T-helper 1 cell (primary cell): ENCODE results near the gene HPCAL4.

Experiments used
- DNase-seq, 5 donors: peaks; one replicate each; pipeline ENCODE4 v3.0.0-alpha.2; 2012 to 2020
- total RNA-seq, 4 donors: gene quantifications; one replicate each; lab custom pipeline; 2026; lab: John Stamatoyannopoulos, UW

Gene HPCAL4
- total RNA-seq = 33.8 to 78.0 (median 53.6) reads per million in 4 donors

DNA sequence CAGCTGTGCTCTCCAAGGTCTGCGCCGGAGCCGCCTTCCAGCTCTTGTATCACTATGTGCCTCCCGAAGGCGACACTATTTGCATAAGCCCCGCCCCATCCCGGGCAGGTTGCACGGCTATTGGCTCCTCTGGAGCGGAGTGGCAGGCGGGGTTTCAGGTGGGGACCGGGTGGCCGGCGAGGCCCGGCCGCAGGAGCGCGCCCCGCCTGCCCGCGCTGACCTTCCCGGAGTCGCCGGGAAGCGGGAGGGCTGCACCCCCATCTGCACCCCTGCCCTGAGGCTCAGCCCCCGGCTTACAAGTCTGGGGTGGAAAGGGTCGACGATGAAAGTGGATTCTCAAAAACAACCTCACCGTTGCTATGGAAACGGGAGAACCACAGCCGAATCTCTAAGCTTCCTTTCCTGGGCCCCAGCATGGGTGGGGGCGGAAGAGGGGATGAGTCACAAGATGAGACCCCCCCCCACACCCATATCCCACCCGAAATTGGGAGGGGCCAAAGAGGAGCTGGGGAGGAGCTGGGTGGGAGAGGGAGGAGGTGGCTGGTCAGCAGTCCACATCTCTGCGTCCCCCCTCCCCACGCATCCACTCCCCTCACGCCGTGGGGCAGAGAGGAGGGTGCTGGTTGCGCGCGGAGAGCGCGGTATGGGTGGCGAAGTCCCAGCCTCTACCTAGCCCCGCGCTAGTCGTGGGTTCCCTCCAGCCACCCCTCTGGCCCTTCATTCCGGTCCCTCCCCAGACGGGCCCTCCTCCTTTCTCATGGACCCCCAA is at the start of gene HPCAL4:
HPCAL4 (minus strand) TSS at position 51 of the 769 bp plus-strand sequence. CDS start 6,830 bp downstream, outside the sequence.
- peak; percentile 80 to 92 (median 86) for DNase-seq

DNA sequence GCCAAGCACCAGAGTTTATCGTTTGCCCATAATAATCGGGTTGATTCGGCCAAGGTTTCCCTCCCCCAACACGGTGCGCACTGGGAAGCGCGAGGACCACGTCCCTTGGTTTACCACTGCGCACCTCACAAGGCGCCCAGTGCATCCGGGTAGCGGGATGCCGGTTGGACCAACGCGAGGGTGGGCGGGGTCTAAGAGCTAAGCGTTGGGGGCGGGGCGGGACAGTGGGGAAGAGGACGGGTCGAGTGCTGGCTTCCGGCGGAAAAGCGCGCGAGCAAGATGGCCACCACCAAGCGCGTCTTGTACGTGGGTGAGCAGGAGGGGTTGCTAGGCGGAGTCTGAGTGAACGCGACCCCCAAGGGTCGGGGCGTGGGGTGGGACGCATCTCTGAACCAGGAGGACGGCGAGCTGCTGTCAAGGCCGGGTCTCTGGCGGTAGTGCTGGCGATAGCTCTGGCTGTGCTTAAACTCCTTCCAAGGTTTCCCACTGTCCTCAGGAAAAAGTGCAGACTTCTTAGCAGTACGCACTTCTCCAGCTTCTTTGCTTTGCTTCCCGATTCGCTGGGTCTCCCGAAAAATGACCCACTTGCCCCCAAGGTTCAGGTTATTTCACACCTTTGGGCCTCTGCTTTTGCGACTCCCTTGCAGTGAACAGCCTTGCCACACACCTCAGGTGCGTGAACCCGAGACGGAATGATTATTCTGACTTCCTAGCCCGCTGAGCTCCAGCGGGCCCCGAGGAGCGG is 47.6 kb upstream of the HPCAL4 start, which contains the start of gene PPIE:
PPIE (plus strand) TSS at position 261 of the 745 bp plus-strand sequence; CDS start at position 280, 19 bp downstream.
- peak; percentile 75 to 95 (median 84) for DNase-seq

DNA sequence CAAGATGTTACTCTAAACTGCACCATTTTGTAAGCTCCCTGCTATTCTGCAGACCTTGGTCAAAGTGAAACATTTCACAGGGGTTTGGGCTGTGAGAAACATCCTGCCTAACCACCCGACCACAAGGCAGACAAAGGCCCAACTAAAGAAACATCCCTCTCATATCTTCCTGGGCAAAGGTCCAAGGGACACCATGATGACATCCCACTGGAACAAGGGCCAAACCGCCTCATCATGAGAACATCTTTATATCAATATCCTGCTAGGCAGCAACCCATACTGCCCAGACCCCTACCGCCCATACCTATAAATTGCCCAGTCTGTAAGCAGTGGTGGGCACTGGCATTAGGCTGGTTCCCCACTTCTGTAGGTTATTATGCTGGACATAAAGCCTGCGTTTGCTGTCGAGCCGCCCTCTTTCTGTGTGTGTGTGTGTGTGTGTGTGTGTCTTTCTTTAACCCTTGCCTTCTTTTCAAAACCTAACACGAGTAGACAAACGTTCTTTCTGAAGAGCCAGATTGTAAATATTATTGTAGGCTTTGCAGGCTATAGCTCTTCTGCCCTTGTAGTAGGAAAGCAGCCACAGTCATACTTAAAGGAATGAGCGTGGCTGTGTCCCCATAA is 46.4 kb upstream of the HPCAL4 start:
- peak in 1 of 5 donors; percentile 56 for DNase-seq

DNA sequence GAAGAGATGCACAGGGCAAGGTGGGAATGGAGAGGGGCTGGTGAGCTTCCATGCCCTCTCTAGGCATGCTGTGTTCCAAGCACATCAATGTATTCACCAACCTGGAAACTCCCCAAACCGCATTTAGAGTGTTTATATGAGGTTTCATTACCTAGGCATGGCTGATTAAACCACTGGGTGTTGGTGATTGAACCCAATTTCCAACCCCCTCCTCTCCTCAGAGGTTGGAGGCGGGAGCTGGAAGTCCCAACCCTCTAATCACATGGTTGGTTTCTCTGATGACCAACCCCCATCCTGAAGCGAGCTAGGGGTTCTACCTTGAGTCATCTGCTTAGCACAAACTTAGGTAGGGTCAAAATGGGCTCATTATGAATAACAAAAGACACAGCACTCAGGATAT is 44.5 kb upstream of the HPCAL4 start:
- no peak for DNase-seq

DNA sequence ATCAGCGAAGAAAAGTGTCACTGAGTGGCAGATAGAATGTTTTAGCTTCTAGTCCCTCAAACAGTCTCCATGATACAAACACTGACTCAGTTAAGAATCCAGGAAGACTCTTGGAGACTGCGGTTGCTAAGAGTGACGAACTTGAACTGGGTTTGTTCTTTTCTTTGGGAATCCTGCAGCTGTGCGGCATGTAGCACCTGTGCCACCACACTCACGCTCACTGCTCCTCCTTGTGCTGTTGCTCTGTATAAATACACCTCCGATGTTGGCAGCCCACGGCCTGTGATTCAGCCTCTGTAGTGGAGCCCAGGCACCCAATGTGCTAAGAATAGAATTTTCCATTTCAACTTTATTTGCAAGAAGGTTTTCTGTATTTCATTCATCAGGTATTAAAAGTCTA is 41.9 kb upstream of the HPCAL4 start:
- no peak for DNase-seq

DNA sequence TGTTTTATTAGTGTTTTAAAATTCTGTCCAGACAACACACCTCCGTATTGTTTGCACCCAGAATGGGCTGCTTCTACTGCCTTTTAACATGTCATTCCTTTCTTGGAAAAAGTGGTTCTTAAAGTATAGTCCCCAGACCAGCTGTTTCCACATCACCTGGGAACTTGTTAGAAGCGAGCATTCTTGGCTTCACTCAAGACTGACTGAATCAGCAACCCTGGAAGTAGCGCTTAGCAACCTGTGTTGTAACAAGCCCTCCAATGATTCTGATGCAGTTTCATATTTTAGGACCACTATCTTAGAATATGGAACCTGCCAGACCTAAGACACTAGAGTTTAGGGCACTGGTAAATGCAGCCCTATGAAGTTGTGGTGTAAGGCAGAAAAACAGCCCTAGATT is 41.5 kb upstream of the HPCAL4 start:
- no peak for DNase-seq

DNA sequence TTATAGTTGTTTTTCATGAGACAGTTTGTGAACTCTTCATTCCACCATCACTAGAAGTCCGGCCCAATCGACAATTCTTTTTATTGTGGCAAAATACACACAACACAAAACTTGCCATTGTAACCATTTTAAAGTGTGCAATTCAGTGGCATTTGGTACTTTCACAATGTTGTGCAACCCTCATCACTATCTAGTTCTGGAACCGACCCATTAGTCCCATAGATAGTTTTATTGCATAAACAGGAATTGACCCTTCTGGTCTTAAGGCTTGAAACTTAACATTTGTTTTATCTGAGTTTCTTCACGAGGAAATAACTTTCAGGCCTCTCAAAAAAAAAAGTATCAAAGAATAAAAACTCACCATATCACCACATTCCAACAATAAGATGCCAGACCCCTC is 38.6 kb upstream of the HPCAL4 start:
- no peak for DNase-seq

DNA sequence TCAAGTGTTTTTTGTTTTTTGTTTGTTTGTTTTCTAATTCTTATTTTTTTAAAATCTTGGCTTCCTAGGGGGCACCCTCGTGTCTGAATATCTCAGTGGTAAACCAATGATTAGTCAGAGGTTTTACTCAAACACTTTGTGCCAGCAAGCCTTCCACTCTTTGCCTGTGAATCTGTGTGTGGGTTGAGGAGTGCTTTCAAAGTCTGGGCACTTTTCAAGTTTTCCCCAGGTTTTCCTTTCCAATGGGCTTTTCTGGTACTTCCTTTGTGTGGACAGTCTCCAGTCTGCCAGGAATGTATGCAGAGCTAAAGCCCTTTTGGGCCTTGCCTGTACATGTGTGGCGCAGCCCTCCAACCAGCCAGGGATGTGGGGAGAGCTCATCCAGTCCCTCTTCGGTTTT is 37.8 kb upstream of the HPCAL4 start:
- DNase-seq = no peak

DNA sequence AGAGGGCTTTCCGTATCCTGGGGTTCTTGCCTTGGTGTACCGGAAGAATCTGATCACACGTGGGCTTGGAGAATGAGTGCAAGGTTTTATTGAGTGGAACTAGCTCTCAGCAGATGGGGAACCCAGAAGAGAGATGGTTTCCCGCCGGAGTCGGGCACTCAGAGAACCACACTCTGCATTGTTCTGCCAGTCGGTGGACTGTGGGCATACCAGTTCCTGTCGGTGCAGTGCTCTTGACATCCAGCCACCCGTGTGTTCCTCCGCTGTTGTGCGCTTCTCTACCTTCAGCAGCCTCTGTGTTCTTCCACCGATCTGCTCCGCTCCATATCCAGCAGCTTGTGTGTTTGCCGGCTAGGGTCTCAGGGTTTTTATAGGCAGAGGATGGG is 36.7 kb upstream of the HPCAL4 start:
- DNase-seq = no peak

DNA sequence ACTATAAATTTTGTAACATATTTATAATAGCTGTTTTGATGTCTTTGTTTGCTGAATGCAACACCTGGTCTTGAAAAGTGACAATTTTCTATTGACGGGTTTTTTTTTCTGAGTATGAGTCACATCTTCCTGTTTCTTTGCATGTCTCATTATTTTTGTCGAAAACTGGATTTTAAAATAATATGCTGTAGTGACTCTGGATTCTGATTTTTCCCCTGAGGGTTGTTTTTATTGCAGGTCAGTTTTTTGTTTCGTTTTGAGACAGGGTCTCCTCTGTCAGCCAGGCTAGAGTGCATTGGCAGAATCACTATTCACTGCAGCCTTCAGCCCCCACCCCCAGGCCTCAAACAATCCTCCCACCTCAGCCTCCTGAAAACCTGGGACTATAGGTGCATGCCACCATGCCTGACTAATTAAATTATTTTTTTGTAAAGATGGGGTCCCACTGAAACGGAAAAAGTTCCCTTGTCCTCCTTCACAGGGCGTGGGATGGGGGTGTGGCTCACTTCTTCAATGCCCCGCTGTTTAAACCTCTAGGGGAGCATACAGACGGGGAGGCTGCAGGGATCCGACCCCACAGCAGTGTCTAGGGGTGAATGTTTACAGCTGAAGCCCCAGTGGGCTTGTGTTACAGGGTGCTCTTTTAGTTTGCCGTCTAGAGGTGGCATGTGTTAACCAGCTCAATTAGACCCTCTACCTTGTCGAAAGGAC is 36.1 kb upstream of the HPCAL4 start:
- peak in 1 of 5 donors; percentile 43 for DNase-seq

DNA sequence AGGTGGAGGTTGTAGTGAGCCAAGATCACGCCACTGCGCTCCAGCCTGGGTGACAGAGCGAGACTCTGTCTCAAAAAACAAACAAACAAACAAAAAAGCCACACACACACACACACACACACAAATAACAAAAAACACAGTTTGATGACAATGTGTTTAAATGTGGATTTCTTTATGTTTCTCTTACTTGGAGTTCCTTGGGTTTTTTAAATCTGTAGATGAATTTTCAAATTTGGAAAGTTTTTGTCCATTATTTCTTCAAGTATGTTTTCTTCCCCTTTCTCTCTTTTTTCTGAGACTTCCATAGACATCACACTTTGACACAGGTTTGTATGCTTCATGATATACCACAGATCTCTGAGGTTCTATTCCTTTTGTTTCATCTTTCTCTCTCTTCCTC is 35.4 kb upstream of the HPCAL4 start:
- DNase-seq = no peak

DNA sequence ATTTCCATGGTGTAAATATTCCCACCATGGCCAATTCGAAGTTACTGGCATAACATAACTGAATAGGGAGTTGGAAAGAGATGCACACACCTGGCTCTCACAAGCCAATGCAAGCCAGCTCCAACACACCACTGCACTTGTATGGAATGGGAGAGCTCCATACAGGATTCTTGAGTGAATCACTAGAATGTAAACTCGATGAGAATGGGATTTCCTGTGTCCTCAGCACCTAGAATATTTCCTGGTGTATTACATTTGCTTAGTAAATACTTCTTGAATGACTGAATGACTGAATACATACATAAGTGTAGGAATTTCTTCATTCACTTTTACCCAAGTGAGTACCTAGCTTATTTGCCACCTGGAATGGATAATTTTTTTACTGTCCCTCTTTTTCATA is 31.3 kb upstream of the HPCAL4 start:
- no peak for DNase-seq

DNA sequence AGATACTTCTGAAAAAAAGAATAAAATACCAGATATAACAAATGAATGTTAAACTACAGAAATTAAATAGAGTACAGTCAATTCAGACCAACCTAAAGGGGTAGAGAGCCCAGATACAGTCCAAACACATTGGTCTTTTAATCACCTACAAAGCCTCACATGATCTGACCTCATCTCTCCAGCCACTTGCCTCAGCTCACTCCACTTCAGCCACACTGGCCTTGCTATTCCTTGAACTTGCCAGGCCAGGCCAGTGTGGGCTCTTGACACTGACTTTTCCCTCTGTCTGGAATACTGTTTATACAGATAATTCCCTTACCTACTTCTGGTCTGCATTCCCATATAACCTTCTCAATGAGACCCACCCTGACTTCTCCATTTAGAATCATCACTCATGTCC is 30.4 kb upstream of the HPCAL4 start:
- DNase-seq = no peak

DNA sequence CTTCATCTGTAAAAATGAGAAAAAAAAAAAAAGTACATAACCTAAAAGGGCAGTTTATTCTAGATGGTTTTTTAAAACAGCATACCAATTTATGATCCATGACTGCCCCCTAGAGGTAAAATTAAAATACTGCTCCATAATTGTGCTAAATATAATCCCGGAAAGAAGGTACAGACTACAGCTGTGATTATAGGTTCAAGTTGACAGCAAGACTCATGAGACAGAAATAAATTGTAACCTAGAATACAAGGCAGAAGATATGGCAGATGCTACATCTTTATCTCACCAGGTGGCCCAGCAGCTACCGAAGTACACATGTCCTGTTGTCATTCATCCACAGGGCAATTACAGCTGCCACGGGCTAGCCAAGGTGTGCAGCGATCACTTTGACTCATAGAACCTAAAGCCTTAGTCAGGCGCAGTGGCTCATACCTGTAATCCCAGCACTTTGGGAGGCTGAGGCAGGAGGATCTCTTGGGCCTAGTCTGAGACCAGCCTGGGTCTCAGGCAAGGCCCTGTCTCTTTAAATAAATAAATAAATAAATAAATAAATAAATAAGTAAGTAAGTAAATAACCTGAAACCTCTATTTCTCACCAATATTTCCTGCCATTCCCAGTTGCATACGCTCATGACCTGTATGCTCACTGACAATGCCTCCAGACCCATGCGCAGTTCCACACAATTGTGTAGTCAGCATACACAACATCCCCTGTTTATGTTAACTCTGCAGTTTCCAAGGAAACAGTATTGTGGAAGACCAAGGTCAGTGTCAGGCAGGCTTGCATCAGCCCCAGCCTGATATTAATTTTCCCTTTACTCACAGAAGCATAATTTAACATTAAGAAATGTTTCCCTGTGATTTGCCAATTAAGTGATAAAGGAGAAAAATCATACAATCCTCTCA is 29.1 kb upstream of the HPCAL4 start:
- DNase-seq = peak in 1 of 5 donors; percentile 64

DNA sequence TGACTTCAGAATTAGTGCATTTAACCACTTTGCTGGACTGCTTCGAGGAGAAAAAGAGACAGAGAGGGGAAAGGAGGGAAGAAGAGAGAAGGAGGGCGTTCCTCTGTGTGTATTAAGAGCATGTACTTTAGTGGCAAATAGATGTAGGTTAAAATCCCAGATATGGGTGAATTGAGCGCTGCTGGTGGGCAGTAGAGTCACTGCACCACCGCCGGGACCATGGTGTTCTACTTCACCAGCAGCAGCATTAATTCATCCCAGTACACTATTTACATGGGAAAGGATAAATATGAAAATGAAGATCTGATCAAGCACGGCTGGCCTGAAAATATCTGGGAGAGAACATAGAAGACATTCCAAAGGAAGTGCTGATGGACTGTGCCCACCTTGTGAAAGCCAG is 26.6 kb upstream of the HPCAL4 start:
- DNase-seq = no peak

DNA sequence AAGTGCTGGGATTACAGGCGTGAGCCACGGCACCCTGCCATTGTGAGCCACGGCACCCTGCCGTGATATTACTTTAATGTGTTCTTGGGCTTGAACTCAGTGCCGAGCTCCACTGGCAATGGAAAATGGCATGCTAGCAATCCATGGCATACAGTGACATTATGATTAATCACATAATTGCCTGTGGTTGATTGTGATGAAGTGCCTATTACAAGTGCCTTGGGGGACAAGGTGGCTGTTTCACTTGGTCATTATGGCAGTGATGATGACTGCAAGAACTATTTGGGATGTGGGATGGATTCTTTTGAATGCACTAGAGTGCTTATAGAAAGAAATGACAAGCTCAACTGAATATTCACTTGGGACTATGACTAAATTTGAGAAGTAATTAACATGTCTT is 22.3 kb upstream of the HPCAL4 start:
- DNase-seq = no peak

DNA sequence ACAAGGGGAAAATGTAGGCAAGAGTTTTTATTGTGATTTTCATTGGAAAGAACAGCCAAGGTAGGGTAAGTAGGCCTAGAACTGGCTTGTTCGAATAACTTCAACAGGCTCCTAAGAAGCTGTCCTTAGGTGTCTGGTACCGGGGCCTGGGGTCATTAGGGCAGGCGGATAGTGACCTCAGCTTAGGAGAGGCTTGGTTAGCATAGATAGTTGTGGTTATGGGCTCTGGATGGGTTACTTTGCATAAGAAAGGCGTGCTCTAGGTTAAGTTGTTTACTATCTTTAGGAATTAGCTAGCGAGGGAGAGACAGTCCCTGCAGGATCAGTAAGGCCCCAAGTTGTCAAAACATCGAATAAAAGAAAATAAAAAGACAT is 20.7 kb upstream of the HPCAL4 start:
- no peak for DNase-seq

DNA sequence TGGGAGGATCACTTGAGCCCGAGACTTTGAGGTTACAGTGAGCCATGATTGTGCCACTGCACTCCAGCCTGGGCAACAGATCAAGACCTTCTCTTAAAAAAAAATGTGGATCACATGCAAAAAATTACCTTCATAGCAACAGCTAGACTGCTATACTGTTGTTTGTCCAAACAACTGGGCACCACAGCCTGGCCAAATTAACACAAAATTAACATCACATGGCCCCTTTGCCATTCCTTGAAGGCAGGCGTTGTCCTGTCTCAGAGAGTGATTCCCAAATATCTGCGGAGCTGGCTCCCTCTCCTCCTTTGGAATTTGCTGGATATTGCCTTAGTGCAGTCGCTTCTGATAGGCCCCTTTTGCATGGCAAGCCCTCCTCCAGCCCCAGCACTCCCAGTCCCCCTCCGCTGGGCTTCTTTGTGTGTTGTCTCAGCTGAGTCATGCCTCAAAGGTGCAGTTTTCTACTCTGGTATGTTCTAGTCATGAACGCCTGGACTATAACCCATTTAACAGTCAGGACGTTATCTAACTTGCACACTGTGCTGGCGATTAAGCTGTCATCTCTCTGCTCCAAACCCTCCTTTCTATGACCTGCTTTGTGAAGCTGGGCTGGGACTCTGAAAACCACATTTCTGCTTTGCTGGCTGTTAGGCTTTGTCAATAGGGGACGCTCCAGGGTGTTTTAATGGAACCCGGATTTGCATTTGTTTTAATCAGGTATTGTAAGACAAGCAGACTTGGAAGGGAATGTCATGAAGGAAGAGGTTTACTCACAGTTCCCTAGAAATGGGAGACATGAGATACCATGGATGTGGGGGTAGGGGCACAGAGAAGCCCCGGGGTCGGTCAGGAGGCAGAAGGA is 20.1 kb upstream of the HPCAL4 start:
- no peak for DNase-seq

DNA sequence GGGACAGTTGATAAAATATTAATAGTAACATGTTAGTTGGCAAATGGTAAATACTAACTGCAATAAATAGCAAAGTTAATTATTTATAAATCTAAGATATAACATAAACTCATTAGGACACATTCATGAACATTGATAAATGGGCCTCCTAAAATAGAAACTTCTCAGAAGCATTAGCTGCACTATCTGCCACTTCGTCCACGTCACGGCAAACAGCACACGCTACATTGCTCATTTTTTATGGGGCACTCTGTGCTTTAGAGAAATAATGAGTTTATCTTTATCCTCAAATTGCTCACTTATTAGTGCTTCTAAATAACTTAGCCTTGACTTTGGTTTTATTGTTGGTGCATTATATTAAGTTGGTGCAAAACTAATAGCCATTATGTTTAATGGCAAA is 16.3 kb upstream of the HPCAL4 start:
- no peak for DNase-seq

DNA sequence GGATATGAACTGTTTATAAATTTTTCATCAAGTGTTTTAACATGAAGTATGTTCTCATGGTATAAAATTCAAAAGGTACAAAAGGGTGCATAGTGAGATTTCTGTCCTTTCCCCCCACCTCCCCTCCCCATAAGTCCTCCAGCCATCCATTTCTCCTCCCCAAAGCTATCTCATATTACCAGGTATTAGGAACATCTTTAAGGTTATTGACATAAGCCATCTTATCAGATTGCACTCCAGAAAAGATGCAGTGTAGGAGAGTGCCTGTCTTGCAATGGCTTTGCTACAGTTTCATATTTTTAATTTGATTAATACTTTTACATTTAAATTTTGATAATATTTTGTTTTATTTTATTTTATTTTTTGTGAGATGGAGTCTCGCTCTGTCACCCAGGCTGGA is 13.5 kb upstream of the HPCAL4 start:
- no peak for DNase-seq

DNA sequence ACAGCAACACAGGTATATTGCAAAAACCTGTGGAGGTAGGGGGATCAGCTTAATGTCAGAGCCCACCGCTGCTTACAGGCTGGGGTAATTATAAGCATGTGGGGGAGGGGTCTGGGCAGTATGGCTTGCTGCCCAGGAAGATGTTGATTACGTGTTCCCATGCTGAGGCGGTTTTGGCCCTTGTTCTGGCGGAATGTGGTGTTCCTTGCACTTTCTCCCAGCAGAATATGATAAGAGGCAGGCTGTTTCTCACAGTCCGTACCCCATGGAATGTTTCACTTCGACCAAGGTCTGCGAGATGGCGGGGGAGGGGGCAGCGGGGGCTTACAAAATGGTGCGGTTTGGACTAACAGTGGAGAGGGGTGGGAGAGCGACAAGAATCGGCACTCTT is 9.8 kb upstream of the HPCAL4 start:
- DNase-seq = no peak
